IPS-18a (cell line): ENCODE measurements around the gene POC1A.

Experiments used
- H3K27ac ChIP-seq: one replicate; pipeline ENCODE4 v1.5.1; 2013; ENCODE audit warnings: low read length
- H3K27me3 ChIP-seq: one replicate; pipeline ENCODE4 v1.6.1; 2013; ENCODE audit warnings: mild to moderate bottlenecking, low read length; ENCODE audit not compliant: control insufficient read depth, insufficient read depth
- H3K36me3 ChIP-seq: one replicate; pipeline ENCODE4 v1.6.1; 2013; ENCODE audit warnings: low read depth, low read length; ENCODE audit not compliant: control insufficient read depth
- H3K4me1 ChIP-seq: one replicate; pipeline ENCODE4 v1.6.1; 2013; ENCODE audit warnings: low read depth, low read length; ENCODE audit not compliant: control insufficient read depth
- H3K4me3 ChIP-seq: one replicate; pipeline ENCODE4 v1.5.1; 2013; ENCODE audit warnings: low read length
- H3K9ac ChIP-seq: one replicate; pipeline ENCODE4 v1.6.1; 2013; ENCODE audit warnings: mild to moderate bottlenecking, low read length, moderate library complexity
- H3K9me3 ChIP-seq: one replicate; pipeline ENCODE4 v1.6.1; 2013; ENCODE audit warnings: low read depth, low read length; ENCODE audit not compliant: control insufficient read depth

The POC1A gene

GRCh38 chr3:52149021-52149420 lies 5.2 kb downstream of the POC1A start:
- no peaks in the 10 kb centered on the region for H3K27me3 ChIP-seq
- no peak overlapping the region for H3K4me3 ChIP-seq
- no peak overlapping the region for H3K9ac ChIP-seq
- H3K4me1 ChIP-seq, result no peaks in the 10 kb centered on the region
- H3K9me3 ChIP-seq, result no peaks in the 10 kb centered on the region
- H3K36me3 ChIP-seq, result peaks cover 39% of the 10 kb centered on the region
- no peak overlapping the region for H3K27ac ChIP-seq

DNA sequence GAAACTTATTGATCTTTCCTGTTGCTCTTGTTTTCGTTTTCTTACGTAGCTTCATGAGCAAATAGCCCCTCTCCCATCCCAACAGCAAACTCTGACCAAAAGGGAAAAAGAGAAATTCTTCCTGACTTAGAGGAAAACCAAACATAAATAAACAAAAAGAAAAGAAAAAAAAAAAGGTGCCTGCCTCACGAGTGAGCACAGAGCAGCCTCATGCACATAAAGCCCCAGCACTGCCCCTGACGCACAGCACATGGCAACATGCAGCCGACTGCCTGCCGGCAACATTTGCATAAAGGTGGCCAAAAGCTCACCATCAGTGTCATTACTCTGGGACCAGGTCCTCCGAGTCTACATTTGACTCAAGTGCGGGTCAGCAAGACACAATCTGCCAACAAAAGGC lies 6.4 kb downstream of the POC1A start:
- Histone ChIP-seq H3K27me3 (no peaks in the 10 kb centered on the region), H3K4me1 (no peaks in the 10 kb centered on the region), H3K4me3 (no peak overlapping the region), H3K36me3 (peaks cover 45% of the 10 kb centered on the region), H3K27ac (no peak overlapping the region), H3K9me3 (no peaks in the 10 kb centered on the region), H3K9ac (no peak overlapping the region)

GRCh38 chr3:52146811-52147210 lies 7.4 kb downstream of the POC1A start:
- H3K4me3 ChIP-seq, result no peak overlapping the region
- no peaks in the 10 kb centered on the region for H3K4me1 ChIP-seq
- H3K9me3 ChIP-seq, result no peaks in the 10 kb centered on the region
- no peaks in the 10 kb centered on the region for H3K27me3 ChIP-seq
- H3K9ac ChIP-seq, result no peak overlapping the region
- H3K27ac ChIP-seq, result no peak overlapping the region
- H3K36me3 ChIP-seq, result peaks cover 51% of the 10 kb centered on the region

DNA sequence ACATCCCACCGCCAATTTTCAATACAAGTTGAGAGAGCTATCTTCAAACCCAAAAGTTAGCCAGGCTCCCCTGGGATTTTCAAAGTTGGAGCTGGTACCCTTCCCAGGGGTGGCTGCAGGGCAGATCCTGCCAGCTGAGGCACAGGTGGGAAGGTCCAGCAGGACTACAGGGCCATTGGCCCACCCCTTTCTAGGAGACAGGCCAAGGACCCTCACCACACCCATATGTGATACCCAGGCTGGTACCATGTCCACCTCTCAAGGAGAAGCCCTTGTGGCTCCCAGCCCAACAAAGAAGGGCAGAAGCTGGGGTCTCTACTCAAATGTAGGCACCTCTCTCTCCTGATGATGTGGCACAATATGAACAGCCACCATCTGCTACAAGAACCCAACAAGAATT lies 8.0 kb downstream of the POC1A start:
- Histone ChIP-seq H3K27me3 (no peaks in the 10 kb centered on the region), H3K27ac (no peak overlapping the region), H3K36me3 (peaks cover 52% of the 10 kb centered on the region), H3K4me3 (no peak overlapping the region), H3K9me3 (no peaks in the 10 kb centered on the region), H3K4me1 (no peaks in the 10 kb centered on the region), H3K9ac (no peak overlapping the region)

- Histone ChIP-seq H3K9ac (no peak overlapping the region), H3K36me3 (peaks cover 56% of the 10 kb centered on the region)
Measured at GRCh38 chr3:52145736-52146110, 8.5 kb downstream of the POC1A start.

DNA sequence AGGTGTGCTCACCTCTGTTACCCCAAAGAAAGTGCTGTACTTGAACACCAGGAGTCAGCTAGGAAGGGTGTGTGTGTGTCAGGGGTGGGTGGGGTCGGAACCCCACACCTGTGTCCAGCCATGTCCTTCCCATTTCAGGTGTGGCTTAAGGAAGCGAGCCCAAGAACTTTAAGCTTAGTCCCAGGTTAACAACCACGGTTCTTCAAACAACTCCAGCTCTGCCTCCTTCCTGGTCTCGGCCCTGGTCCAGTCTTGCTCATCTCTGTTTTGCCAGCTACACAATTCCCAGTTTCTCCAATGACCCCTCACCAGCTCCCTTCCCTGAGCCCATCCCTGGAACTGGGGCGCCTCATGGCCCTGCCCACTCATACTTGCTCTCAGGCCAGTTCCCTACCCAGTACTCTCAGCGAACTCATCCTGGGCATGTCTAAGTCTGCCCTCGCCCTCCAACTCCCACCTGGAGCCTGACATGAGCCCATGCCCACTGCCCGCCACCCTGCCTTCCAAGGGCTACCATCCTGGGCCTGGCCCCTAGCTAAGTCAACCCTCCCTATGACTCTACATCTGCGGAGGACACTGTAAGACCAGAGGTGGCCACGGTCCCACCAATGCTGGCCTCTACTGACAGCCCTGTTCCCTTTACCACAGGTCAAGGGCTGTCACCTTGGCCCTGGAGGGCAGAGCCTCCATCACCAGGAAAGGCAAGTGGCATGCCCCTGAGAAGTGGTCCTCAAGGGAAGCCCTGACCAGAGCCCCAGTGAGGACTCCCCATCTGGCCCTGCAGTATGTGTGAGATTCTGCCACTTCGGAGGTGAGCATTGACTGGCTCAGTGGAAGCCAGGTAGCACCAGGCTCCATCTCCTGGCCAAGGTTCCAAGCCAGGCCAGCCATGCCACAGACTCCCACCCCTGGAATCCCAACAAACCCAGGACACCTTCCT lies 9.2 kb downstream of the POC1A start:
- Histone ChIP-seq H3K27me3 (no peaks in the 10 kb centered on the region), H3K9me3 (no peaks in the 10 kb centered on the region), H3K27ac (no peak overlapping the region), H3K4me3 (no peak overlapping the region), H3K36me3 (peaks cover 56% of the 10 kb centered on the region), H3K4me1 (no peaks in the 10 kb centered on the region), H3K9ac (no peak overlapping the region)

More at GRCh38 chr3:52145736-52146110, 8.5 kb downstream of the POC1A start:
- no peak overlapping the region for H3K27ac ChIP-seq
- H3K4me1 ChIP-seq, result no peaks in the 10 kb centered on the region
- no peaks in the 10 kb centered on the region for H3K9me3 ChIP-seq
- H3K27me3 ChIP-seq, result no peaks in the 10 kb centered on the region
- H3K4me3 ChIP-seq, result no peak overlapping the region

DNA sequence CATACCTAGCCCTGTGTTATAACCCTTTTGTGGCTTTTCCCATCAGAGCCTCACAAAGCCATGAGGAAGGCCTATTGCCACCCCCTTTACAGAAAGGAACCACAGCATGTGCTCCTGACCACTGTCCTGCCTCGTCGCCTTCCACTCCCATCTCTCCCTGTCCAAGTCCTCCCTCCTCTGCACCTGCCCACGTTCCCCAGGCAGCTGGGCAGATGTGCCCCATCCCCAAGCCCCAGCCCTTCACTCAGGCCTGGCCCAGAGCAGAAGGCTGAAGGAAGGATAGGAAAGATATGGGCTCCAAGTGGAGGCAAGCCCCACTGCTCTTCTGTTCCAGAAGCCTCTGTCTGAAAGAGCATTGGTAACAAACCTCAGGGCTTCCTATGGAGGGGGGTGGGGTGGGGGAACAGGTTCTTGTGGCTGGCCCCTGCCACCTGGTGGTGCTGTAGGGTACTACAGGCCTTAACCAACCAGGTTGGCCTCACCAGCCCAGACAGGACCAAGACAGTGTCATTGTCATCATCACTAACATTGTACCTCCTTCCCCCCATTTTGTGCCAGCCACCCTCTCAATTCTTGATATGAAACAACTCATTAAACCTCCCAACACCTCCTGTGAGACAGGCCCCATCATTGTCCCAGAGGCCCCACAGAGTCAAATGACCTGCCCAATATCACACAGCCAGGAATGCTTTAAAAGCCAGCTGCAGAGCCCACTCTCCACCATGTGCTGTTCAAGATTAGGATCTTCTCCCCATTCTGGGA lies 10.0 kb downstream of the POC1A start:
- Histone ChIP-seq H3K4me1 (no peaks in the 10 kb centered on the region), H3K9me3 (no peaks in the 10 kb centered on the region), H3K36me3 (peaks cover 49% of the 10 kb centered on the region), H3K4me3 (no peak overlapping the region), H3K9ac (no peak overlapping the region), H3K27me3 (no peaks in the 10 kb centered on the region), H3K27ac (no peak overlapping the region)

- no peak overlapping the region for H3K9ac ChIP-seq
- no peak overlapping the region for H3K27ac ChIP-seq
Measured at GRCh38 chr3:52143616-52144015, 10.6 kb downstream of the POC1A start.

DNA sequence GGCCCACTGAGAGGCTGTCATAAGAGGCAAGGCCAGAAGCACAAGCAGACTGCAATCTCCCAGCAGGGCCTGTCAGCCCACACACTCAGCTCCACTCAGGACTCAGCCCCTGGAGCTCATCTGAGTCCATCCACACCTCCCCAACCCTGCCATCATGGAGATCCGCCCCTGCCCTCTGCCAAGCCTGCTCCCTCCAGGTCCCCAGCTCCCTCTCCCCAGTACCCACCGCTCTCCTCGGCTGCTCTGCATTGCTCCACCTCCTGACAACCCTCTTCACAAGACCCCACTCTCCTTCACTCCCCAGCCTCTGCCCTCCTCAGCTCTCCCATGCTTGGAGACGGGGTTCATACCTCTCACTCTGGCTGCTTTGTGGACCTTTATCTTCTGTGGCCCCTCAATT lies 11.1 kb downstream of the POC1A start:
- peaks cover 42% of the 10 kb centered on the region for H3K36me3 ChIP-seq
- H3K9ac ChIP-seq, result no peak overlapping the region
- H3K4me1 ChIP-seq, result no peaks in the 10 kb centered on the region
- H3K27ac ChIP-seq, result no peak overlapping the region
- no peaks in the 10 kb centered on the region for H3K9me3 ChIP-seq
- no peak overlapping the region for H3K4me3 ChIP-seq
- no peaks in the 10 kb centered on the region for H3K27me3 ChIP-seq

More at GRCh38 chr3:52143616-52144015, 10.6 kb downstream of the POC1A start:
- H3K36me3 ChIP-seq, result peaks cover 43% of the 10 kb centered on the region
- H3K27me3 ChIP-seq, result no peaks in the 10 kb centered on the region
- H3K4me1 ChIP-seq, result no peaks in the 10 kb centered on the region
- H3K4me3 ChIP-seq, result no peak overlapping the region
- H3K9me3 ChIP-seq, result no peaks in the 10 kb centered on the region

DNA sequence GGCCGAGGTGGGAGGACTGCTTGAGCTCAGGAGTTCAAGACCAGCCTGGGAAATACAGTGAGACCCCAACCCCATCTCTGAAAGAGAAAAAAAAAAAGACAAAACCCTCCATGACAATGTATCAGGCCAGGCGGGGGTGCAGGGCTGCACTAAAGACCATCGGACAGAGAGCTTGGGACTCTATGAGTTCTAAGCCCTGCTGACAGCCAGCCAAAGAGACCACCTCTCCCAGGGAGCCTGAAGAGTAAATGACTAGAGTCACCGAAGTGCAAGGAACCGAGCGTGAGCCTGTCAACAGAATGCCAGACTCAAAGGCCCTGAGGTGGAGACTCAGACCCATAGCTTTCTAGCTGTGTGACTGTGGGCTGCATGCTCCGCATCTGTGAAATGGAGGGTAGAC lies 12.5 kb downstream of the POC1A start:
- H3K27ac ChIP-seq, result no peak overlapping the region
- no peak overlapping the region for H3K4me3 ChIP-seq
- no peak overlapping the region for H3K9ac ChIP-seq
- no peaks in the 10 kb centered on the region for H3K9me3 ChIP-seq
- peaks cover 49% of the 10 kb centered on the region for H3K36me3 ChIP-seq
- no peaks in the 10 kb centered on the region for H3K27me3 ChIP-seq
- H3K4me1 ChIP-seq, result no peaks in the 10 kb centered on the region

- H3K9ac ChIP-seq, result no peak overlapping the region
- H3K36me3 ChIP-seq, result peaks cover 47% of the 10 kb centered on the region
- H3K27ac ChIP-seq, result no peak overlapping the region
- no peaks in the 10 kb centered on the region for H3K9me3 ChIP-seq
- H3K27me3 ChIP-seq, result no peaks in the 10 kb centered on the region
- no peaks in the 10 kb centered on the region for H3K4me1 ChIP-seq
- H3K4me3 ChIP-seq, result no peak overlapping the region
Measured at GRCh38 chr3:52140769-52141168, 13.5 kb downstream of the POC1A start.
